Stimulated activated CD4-positive, alpha-beta T cell treated with anti-CD3 and anti-CD28 coated beads, Interleukin-1b, Interleukin-23, amount 100 ng/mL, for 1 hour (primary cell): ENCODE results near the gene ZNF12.
"Not testable (repeated sequence)": the region's sequence is repeated elsewhere in the genome, so short reads cannot be mapped to it uniquely, and the experiment has no call there.

Experiments used
- DNase-seq, 2 donors: peaks; one replicate each; pipeline ENCODE4 v3.0.0-alpha.2; 2020; ENCODE audit warnings: low read depth in 2 of 2

The ZNF12 gene

GRCh38 chr7:6691609-6692106, 15.1 kb downstream of the ZNF12 start:
- no peak for DNase-seq

DNA sequence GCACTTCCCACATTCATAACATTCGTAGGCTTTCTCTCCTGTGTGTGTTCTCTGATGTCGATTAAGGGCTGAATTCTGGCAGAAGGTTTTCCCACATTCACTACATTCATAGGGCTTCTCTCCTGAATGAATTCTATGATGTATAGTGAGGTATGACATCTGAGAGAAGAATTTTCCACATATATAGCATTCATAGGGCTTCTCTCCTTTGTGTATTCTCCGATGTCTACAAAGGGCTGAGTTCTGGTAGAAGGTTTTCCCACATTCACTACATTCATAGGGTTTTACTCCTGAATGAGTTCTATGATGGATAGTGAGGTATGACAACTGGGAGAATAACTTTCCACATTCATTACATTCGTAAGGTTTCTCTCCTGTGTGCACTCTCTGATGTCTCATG, 15.6 kb downstream of the ZNF12 start:
- DNase-seq = no peak

DNA sequence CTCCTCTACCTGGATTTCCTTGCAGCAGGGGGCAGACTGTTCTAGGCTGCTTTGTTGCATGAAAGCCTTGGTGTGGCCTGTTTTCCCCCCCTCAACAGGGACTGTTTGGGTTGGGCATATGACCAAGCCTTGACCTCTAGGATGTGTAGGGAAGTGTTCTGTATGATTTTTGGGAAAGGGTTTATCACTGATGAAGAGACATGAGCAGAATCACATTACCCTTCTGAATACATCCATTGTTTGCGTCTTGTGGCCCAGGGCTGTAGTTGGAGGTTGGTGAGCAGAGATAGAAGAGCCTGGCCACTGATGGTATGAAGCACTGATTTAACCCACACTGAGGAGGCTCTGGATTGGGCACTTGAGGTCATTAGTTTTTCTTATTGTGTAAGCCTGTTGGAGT, 26.6 kb downstream of the ZNF12 start:
- no peak for DNase-seq

DNA sequence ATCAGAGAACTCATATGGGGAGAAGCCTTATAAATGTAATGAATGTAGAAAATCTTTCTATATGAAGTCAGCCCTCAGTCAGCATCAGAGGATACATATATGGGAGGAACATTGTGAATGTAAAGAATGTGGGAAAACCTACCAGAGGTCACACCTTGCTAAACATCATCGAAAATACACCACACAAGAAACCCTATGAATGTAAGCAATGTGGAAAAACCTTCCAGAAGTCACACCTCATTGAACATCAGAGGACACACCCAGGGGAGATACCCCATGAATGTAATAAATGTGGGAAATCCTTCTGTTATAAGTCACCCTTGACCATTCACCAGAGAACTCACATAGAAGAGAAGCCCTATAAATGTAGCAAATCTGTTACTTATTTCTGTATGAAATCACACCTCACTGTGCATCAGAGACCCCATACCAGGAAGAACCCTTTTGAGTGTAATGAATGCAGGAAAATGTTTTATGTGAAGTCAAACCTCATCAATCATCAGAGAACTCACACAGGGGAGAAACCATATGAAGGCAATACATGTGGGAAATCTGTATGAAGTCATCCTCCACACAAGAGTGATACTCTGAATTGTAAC, 30.8 kb downstream of the ZNF12 start:
- no peak for DNase-seq

DNA sequence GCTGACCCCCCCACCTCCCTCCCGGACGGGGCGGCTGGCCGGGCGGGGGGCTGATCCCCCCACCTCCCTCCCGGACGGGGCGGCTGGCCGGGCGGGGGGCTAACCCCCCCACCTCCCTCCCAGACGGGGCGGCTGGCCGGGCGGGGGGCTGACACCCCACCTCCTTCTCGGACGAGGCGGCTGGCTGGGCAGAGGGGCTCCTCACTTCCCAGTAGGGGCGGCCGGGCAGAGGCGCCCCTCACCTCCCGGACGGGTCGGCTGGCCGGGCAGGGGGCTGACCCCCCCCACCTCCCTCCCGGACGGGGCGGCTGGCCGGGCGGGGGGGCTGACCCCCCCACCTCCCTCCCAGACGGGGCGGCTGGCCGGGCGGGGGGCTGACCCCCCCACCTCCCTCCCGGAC, 35.9 kb downstream of the ZNF12 start:
- not testable (repeated sequence) for DNase-seq

- no peak for DNase-seq
Observed at GRCh38 chr7:6658618-6659345, 48.0 kb downstream of the ZNF12 start.

- DNase-seq = no peak
Observed at GRCh38 chr7:6656413-6656812, 50.3 kb downstream of the ZNF12 start.

DNA sequence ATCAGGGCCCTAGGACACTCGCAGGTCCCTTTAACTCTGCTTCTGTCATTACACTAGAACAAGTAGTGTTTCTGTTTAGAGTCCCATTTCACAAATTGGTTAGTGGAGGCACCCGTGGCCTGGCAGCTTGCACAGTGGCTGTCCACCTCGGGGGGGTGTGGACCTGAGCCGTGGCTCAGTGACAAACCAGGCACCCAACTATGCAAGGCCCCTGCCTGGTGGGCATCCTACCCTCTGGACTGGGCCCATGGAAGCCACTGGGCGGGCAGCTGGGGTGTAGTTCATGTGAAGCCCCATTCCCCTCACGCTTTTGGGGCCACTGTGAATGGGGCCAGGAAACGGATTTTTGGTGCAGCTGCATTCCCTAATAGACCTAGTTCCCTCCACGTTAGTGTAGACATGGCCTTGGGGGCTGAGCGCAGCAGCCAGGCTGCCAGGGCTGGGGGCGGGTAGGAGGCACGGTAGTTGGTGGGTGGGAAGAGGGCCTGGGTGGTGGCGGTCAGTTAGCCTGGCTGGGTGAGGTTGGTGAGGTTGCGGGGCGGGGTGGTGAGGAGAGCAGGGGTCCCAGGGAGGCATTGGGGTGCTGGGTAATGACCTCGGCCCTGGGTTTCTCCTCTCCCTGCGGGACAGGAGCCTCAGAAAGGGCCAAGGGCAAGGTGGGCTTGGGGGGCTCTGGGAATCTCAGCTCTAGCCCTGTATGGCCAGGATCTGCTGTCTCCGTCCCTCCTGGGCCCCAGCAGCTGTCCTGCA, 50.9 kb downstream of the ZNF12 start:
- no peak for DNase-seq

DNA sequence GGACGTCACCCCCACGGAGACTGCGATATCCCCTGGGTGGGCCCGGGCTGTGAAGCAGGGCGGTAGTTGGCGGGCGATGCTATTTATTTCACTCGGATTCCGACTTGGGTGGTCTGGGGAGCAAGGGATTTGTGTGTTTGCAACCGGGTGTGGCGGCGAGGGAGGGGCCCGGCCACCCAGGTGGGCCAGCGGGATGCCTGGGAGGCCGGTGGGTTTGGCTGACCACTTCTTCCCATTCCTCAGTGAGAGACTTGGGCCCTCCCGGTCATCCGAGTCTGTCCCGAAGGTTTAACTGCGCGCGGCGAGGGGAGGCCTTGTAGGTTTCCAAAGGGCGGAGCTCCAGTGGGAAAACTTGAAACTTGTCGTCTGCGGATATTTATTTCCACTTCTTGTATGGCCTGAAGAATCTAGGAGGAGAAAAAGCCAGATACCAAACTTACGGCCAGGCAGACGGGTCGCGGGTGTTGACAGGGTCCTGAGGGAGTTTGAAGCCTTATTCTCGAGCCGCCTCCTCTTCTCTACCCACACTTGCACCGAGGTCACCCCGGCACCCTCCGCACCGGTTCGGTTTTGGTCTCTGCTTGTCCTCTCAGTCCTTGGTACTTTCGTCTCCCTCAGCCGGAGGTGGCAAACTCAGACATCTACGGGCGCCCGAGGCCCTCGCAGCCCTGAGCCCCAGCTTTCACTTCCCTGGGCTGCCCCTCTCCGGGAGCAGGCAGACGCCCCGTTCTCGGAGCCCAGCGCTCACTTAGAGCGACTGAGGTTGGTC, 51.7 kb downstream of the ZNF12 start:
- DNase-seq = no peak

GRCh38 chr7:6654113-6654841, 52.5 kb downstream of the ZNF12 start:
- DNase-seq = no peak

DNA sequence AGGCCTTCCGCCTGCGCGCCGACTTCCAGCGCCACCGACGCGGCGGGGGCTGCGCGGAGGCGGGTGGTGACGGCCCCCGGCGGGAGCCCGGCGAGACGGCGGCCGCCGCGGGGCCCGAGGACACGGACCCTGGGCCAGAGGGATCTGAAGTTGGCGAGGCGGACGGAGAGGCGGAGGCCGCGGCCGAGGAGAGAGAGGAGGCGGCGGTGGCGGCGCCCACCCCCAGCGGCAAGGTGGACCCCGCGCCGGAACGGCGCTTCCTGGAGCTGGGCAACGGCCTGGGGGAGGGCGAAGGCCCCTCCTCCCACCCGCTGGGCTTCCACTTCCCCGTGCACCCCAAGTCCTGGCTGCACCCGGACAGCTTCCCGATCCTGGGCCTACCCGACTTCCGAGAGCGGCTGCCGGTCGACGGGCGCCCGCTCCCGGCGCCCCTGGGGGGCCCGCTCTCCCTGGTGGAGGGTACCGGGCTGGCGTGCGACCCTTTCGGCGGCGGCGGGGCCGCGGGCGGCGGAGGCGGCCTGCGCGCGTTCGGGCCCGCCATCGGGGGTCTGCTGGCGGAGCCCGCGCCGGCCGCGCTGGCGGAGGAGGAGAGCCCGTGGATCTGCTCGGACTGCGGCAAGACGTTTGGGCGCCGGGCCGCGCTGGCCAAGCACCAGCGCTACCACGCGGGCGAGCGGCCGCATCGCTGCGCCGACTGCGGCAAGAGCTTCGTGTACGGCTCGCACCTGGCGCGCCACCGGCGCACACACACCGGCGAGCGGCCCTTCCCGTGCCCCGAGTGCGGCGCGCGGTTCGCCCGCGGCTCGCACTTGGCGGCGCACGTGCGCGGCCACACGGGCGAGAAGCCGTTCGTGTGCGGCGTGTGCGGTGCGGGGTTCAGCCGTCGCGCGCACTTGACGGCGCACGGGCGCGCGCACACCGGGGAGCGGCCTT, 53.4 kb downstream of the ZNF12 start:
- DNase-seq = no peak

GRCh38 chr7:6652446-6653011, 54.2 kb downstream of the ZNF12 start:
- no peak for DNase-seq

- no peak for DNase-seq
Observed at GRCh38 chr7:6651851-6652445, 54.8 kb downstream of the ZNF12 start.

- no peak for DNase-seq
Observed at GRCh38 chr7:6650521-6651011, 56.2 kb downstream of the ZNF12 start.

DNA sequence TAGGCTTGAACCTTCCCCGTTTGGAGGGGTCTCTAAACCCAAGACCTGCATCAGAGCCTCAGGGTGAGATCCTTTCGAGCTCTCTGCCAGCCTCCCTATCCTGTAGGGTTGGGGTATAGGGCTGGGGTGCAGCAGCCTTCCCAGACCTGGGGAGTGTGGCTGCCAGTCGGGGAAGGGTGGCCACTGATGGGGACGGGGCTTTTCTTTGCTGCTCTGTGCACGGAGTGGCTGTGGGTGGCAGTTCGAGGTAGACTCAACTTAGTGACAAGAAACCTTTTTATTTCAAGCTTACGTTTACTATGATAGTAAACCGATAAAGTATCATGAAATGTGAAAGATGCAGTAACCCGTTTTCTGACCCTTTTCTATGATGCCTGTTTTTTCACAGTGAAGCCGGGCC, 56.7 kb downstream of the ZNF12 start:
- no peak for DNase-seq

DNA sequence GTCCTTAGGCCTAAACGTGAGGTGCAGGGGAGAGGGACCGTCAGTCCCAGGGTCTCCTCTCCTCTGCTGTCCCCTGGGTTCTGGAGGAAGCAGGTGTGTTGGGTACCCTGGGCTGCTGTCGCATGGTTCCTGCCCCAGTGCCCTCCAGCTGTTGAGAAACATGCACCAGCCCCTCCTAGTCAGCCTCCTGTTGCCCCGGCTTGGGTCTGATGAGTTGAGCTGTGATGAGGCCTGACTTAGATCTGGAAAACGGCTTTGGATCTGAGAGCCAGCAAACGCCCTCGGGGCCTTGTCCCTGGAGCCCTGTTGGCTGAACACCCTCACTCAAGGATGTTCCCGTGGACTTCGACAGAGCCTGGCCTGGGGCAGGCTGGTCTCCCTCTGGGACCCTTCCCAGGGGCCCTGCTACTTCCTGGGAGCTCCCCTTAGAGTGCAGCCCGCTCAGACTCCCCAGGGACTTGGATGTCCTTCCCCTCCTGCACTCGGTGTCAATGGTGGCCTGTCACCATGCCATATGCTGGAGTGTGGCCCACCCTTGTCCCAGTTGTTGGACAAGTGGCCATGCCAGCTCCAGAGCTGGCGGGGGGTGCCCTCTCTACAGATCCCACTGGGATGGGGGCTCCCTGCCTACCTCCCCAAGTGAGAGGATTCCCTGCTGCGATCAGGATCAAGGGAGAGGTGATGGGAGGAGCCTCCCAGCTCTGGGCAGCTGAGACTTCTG, 57.3 kb downstream of the ZNF12 start:
- DNase-seq = no peak

DNA sequence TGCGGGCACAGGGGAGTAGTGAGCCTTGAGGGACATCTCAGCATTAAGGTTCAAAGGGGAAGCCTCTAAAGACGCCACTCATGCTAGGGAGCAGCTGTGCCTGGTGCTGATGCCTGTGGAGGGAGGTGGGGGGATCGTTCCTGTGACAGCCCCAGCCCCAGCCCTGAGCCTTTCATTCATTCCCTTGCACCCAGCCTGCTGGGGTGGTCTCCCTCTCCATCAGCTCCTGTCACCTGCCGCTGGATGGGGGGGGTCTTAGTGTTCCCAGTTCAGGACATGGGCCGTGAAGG, 58.0 kb downstream of the ZNF12 start:
- no peak for DNase-seq

GRCh38 chr7:6648066-6648814, 58.5 kb downstream of the ZNF12 start:
- no peak for DNase-seq
